GM19025 (cell line): ENCODE results near the gene RTL1.

Experiments used
- ATAC-seq: cut with Tn5 transposase; IDR thresholded peaks from one replicate; pipeline ENCODE4 v1.9.1; 2021; ENCODE audit warnings: mild to moderate bottlenecking, low read depth, moderate library complexity; ENCODE audit not compliant: unreplicated experiment

RTL1 gene

GRCh38 chr14:100903672-100904185 is at the start of gene RTL1:
TSS of gene RTL1 (minus strand) at chr14:100903722. CDS start at chr14:100884788, 18,934 bp downstream.
- ATAC-seq = no peak

DNA sequence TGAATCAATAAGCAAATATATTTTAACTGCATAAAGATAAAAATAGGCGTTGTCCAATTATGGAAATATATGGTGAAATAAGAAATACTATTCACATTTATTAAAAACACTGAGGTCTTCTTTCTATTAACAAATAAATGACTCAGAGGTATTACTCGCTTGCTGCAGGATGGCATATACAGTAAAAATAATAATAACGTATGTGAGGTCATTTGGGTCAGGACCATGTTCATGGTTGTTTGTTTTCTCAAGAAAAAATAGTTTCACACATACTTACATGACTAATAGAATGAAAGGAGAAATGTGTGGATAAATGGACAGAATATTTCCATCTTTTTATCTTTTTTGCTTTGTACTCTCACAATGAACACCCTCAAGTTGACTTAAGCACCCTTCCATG is 46.5 kb upstream of the RTL1 start:
- ATAC-seq = no peak

- no peak for ATAC-seq
Measured at GRCh38 chr14:100944052-100944451, 40.5 kb upstream of the RTL1 start.

GRCh38 chr14:100930270-100930669 is 26.7 kb upstream of the RTL1 start:
- ATAC-seq = no peak

- ATAC-seq = no peak
Measured at GRCh38 chr14:100915560-100915959, 12.0 kb upstream of the RTL1 start.

DNA sequence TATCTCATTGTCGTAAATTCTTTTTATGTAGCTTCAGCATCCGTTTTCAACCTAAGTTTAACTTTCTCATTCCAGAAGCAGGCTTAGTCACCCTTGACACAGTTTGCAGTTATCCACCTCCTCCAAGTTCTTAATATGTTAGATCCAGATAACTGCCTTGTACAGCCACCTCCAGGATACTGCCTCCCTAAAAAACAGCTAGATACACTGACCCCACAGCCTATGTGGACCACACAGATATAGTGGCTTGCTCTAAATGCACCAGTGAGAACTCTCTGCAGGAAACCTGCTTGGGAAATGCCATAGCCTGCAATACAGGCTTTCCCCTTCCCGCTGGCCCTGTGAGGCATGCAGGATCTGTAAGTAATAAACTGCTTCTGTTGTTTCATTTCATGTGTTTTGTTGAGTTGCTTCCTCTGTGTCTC is 11.1 kb upstream of the RTL1 start:
- ATAC-seq = no peak

DNA sequence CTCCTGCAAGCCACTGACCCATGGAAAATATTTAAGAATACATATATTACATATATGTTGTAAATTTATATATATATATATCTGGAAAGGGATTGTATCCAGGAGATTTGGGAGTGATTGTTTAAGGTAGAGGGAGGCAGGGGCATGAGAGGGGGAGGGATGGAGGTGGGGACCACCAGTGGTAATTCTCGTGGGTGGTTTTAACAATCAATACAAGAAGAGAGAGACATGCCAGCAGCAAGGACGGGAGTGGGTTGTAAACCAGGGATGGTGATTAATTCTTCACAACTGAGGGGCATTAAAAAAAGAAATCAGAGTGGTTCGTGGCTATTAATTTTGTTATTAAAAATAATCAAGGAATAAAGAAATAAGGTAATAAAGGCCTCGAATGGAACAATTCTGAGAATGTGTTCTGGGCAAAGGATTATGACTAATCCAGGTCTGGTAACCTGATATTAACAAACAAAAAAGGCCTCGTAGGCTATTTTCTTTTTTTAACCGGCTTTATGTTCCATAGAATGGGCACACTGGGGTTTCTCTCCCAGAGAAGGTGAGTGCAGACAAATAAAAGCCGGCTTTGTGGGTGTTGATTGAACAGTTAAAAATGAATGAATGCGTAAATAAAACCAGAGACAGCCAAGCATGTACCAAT is 8.3 kb upstream of the RTL1 start:
- no peak for ATAC-seq

- ATAC-seq = no peak
Measured at GRCh38 chr14:100910888-100911664, 7.6 kb upstream of the RTL1 start.

GRCh38 chr14:100909439-100909838 is 5.9 kb upstream of the RTL1 start:
- ATAC-seq = no peak

GRCh38 chr14:100907240-100907639 is 3.7 kb upstream of the RTL1 start:
- no peak for ATAC-seq

DNA sequence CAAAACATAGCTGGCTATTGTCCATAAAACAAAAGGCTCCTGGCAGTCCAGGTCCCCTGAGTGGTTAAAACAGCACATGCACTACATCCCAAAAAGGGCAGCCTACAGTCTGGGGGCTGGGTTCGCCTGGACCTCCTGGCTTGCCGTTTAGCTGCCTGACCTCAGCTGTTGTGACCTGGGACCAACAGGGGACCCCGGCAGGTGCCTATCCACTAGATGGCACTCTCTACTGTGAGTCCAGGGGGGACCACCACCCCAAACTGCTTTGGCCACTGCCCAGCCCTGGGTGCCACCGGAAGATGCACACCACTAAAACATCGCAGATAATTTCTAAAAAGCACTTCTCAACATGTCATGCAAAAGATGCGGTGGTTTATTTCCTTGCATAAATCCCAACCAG is 2.9 kb upstream of the RTL1 start:
- no peak for ATAC-seq

DNA sequence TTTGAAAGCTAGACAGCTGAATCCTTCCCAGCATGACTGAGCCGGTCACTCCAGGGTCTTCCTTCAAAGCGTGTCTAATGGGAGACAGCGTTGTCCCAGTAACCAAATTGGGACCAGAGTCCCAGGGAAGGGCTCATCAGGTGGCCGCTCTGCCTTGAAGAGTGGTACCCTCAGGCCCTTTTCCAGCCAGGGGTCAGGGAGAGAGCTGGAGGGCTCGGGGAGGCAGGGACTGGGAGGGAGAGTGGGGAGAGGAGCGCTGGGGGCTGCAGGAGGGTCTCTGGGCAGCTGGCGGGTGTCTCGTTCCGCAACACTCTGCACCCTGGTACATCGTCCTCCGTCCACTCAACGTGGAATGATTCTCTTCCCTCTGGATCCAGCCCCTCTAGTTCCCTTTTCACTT is 1.6 kb upstream of the RTL1 start:
- ATAC-seq = no peak

- ATAC-seq = no peak
Measured at GRCh38 chr14:100904307-100905087, 975 bp upstream of the RTL1 start.

DNA sequence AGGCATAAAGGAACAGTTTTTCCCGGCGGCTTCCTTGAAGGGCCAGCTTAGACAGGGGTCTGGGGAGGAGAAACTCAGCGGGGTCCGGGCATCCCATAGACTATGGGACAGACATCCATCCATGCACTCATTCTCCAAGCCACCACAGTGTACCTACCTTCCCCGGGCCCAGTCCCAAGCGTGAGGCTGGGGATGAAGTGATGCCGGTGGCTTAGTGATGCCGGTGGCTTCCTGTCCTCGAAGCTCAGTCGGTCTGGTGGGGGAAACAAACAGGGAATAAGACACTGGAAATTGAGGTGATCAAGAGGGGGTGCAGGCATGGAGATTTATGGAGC is 421 bp downstream of the RTL1 start:
- no peak for ATAC-seq

GRCh38 chr14:100902295-100903133 is 1.0 kb downstream of the RTL1 start:
- no peak for ATAC-seq

GRCh38 chr14:100901391-100902183 is 1.9 kb downstream of the RTL1 start:
- no peak for ATAC-seq

- ATAC-seq = no peak
Measured at GRCh38 chr14:100900837-100901390, 2.6 kb downstream of the RTL1 start.

DNA sequence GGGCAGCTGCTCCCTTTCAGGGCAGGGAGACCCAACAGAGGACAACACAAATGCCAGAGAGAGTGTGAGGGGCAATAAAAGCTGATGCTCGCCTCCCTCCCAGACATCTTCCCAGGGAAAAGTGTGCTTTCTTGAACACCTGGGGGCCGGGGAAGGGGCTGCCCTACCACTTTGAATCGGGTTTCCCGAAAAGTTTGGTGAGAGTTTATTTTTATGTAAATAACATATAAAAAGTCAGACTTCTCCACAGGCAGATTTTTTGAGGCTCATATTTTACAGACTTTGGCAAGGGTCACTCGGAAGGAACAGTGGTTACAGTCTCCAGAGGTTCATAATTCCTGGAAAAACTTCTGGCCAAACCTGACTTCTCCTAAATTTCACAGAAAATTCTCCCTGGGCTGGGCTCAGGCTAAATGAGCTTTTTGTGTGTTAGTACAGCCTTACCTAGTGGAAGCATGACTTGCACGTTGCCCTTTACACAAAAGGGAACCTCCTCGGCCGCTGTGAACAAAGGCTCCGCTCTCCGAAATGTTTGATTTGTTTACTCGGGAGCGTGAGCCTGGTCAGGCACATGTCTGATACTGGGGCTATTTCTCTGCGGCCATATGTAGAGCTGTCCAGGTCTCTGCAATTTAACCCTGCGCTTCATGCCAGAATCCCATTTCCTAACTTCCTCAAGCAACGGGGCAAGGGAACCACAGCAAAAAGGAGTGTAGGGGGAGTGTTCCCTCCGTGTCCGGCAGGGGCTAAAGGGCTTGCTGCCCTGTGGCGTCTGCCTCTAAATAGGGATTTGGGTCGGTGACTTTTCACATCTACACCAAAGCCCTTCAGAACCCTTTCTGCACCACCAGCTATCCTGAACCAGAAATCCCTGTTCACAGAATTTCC is 3.4 kb downstream of the RTL1 start:
- no peak for ATAC-seq
